DMS 273 (cell line): Measurements from ENCODE around the gene ADAMTS14.

ENCODE experiments used
- DNase-seq: peaks from one replicate; lab custom pipeline; 2025; ENCODE audit not compliant: unreplicated experiment; lab: John Stamatoyannopoulos, UW

The ADAMTS14 gene

DNA sequence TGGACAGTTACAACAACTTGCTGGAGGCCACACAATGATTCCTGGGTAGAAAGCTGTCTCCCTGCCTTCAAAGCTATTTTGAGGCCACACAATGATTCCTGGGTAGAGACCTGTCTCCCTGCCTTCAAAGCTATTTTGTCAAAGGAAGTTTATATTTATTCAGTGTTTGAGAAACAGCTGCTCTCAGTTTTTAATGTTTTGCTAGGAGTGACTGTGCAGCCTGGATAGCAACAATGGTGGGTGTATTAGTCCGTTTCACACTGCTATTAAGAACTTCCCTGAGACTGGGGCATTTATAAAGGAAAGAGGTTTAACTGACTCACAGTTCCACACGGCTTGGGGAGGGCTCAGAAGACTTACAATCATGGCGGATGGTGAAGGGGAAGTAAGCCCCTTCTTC, 139.6 kb downstream of the ADAMTS14 start:
- DNase-seq = no peak
